HPDE6-E6E7 (cell line): ENCODE measurements around the gene MYORG.
"Not testable (repeated sequence)": the region's sequence is repeated elsewhere in the genome, so short reads cannot be mapped to it uniquely, and the experiment has no call there.

Source experiments
- DNase-seq: peaks from one replicate; pipeline ENCODE4 v3.0.0; 2011; ENCODE audit warnings: missing footprints; ENCODE audit errors: extremely low spot score

The MYORG gene

DNA sequence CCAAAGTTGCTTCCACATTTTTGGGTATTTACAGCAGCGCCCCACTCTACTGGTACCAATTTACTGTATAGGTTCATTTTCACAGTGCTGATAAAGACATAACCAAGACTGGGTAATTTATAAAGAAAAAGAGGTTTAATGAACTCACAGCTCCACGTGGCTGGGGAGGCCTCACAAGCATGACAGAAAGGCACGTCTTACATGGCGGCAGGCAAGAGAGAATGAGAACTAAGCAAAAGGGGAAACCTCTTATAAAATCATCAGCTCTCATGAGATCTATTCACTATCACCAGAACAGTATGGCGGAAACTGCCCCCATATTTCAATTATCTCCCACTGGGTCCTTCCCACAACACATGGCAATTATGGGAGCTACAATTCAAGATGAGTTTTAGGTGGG lies 7.9 kb downstream of the MYORG start:
- DNase-seq, result not testable (repeated sequence)

DNA sequence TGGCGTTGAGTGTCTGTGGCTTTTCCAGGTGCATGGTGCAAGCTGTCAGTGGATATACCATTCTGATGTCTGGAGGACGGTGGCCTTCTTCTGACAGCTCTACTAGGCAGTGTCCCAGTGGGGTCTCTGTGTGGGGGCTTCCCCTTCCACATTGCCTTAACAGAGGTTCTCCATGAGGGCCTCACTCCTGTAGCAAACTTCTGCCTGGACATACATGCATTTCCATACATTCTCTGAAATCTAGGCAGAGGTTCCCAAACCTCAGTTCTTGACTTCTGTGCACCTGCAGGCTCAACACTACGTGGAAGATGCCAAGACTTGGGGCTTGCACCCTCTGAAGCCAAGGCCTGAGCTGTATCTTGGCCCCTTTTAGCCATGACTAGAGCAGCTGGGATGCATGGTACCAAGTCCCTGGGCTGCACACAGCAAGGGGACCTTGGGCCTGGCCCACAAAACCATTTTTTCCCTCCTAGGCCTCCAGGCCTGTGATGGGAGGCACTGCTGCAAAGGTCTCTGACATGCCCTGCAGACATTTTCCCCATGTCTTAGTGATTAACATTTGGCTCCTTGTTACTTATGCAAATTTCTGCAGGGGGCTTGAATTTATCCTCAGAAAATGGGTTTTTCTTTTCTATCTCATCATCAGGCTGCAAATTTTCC lies 8.8 kb downstream of the MYORG start:
- not testable (repeated sequence) for DNase-seq

DNA sequence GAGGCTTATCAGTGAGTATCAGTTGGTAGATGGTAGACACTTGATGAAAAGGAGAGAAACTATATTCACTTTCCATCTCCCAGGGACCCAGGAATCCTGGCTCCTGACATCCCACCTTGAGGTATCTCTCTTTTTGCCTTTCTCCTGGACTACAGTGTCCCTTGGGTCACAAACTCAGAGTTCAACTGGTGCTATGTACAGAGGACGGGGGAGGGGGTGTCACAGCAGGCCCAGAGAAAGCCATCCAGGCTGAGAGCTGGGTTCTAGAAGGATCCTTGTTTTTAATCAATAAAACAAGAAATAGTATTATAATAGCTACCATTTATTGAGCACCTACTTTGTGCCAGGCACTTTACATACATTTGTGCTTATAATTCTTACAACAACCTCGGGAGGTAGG lies 10.3 kb downstream of the MYORG start:
- DNase-seq, result no peak

DNA sequence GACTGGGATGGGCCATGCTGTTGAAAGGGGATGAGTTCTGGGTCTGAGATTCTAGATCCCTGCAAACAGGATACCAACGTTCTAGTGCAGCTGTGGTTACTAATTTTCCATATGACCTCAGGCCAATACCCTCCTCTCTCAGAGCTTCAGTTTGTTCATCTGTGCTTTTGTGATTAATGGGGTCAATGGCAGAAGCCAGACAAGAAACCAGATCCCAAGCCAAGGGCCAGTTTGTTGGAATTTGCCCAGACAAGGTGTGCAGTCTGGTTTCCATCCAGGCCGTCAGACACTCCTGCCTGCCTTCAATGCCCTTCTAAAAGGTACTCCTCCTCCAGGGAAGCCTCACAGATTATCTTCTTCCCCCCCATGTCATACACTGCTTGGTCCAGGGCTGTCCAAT lies 11.4 kb downstream of the MYORG start:
- DNase-seq, result no peak

DNA sequence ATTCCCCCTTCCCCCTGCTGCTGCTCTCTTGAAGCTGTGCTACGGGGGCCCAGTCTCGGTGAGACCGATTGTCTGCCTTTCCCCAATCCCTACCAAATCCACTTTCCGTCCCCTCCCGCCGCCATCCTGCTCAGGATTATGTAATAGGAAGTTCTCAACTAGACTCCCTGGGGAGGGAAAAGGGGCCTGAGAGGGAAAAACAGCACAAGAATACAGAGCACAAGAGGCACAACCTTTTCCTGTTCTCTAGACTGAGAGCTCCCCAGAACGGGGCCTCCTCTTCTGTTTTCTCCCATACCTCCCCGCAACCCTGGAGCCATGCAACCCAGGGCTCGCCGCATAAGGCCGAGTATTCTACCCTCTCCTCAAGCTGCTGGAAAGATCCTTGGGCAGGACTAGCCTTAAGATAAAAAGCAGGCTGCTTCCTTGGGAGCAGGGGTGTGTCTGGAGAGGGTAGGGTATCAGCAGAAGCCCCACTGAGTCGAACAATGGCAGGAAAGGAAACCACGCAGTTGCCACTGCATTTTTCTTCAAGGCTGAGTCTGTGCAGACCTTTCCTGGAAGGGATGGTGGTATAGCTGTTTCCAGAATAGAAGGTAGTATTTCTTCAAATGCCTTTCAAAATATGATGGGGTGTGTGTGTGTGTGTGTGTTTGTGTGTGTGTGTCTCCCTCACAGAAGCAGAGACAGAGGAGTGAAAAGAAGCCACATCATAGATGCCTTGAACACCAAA lies 12.9 kb downstream of the MYORG start:
- no peak for DNase-seq

DNA sequence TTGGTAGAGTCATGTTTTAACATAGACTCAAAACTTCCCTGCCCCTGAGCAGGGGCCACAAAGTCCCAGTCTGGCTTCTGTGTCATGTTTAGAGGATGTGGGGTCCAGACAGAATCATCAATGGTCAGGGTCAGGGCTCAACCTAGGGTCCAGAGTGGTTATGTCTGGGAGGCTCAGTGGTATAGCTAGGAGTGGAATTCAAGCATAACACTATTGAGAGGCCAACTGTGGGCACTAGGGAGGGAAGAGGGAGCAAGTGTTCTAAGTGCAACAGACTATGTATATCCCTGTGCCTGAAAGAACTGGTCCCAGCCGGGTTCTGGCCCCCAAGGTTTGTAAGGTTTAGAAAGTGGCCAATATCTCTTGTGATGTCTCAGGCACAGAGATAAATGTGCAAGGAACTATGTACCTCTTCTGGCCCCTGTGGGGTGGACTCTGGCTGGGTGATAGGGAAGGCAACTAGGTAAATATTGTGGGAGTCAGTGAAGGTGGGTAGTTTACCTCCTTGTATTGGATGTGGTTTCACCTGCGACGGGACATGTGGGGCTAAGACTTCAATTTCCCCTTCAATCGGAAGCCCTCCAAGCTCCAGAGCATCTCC lies 14.0 kb downstream of the MYORG start:
- DNase-seq, result no peak

DNA sequence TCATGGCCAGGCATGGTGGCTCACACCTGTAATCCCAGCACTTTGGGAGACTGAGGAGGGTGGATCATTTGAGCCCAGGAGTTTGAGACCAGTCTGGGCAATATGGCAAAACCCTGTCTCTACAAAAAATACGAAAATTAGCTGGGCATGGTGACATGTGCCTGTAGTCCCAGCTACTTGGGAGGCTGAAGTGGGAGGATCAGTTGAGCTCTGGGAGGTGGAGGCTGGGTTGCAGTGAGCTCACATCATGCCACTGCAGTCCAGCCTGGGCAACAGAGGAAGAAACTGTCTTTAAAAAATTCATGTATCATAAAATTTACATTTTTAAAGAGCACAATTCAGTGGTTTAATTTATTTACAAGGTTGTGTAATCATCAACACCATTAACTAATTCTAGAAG lies 23.7 kb downstream of the MYORG start:
- not testable (repeated sequence) for DNase-seq

DNA sequence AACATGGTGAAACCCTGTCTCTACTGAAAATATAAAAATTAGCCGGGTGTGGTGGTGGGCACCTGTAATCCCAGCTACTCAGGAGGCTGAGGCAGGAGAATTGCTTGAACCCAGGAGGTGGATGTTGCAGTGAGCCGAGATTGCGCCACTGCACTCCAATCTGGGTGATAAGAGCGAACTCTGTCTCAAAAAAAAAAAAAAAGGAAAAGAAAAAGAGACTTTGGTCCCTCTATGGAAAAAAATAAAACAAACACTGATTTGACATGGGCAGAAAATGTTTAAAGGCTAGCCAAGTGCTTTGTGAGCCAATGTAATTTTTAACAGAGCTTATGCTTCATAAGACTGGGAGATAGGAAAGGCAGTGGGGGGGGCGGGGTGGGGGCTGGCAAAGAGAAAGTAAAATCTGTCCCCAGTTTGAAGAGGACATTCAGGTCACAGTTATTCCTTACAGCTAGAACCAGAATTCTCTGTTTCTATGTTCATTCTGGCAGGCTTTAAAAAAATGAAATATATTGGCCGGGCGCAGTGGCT lies 24.5 kb downstream of the MYORG start:
- not testable (repeated sequence) for DNase-seq

DNA sequence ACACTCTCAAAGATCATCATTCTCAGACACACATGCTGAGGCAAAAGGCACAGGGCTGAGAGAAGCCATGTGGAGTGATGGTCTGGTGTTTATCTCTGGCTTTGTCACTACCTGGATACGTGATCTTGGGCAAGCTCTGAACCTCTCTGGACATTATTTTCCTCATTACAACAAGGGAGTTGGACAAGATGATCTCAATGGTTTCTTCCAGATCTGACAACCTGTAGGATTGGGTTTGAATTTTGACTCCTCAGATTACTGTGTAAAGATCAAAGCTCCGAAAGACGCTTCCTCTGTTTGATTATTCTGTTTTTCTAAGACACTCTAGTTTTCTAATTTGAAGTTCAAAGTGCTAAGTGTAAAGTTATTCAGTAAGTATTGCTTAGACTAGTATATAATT lies 27.4 kb downstream of the MYORG start:
- DNase-seq, result no peak

DNA sequence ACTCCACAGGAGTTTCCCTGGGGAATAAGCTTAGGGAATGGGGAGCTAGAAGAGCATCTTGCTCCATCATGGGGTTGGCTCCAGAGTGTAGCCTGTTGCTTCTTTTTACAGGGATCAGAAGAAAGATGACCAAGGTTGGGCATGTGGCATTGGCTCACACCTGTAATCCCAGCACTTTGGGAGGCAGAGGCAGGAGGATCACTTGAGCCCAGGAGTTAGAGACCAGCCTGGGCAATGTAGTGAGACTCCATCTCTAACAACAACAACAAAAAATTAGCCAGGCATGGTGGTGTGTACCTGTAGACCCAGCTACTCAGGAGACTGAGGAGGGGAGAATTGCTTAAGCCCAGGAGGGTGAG lies 28.9 kb downstream of the MYORG start:
- DNase-seq, result no peak

DNA sequence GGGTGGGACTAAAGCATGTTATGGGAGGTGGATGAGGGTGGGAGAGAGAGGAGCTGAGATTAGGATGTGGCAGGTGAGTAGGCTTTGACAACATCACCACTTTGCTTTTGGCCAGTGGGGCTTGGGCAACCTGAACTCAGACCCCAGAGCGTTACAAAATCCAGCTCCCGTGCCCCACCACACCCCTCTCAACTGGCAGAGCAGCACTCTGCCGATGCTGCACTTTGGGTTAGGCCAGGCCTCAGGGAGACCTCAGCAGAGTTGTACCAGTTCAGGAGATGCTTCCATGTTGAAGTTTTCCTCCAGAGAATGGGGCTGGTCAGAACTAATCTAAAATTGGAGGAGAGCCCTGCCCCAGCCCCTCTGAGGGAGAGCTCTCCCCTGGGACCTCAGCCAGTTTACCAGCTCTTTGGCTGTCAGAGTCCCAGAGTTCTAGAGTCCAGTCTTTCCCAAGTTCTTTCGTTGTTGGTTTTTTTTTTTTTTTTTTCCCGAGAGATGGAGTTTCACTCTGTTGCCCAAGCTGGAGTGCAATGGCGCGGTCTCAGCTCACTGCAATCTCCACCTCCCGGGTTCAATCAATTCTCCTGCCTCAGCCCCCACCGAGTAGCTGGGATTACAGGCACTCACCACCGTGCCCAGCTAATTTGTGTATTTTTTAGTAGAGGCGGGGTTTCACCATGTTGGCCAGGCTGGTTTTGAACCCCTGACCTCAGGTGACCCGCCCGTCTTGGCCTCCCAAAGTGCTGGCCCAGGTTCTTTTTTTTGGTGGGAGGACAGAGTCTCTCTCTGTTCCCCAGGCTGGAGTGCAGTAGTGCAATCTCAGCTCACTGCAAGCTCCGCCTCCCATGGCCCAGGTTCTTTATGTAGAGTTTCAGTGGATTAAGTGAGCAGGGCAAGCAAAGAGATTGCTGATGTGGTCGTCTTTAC lies 29.6 kb downstream of the MYORG start:
- no peak for DNase-seq

DNA sequence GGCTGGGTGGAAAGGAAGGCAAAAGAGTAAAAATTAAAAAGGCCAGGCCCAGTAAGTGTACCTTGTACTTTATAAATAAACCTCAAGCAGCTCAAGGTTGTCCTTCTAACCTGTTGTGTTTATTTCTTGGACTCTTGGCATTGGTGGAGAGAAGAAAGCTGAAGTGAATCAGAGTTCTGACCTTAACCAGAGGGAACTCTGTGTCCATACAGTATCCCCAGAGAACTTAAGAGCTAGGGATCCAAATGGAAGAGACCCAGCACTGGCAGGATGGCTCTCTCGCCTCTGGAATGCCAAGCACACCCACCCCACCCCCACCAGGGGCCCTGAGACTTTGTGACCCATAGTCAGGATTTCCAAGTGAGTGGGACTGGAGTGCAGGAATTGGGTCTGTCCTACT lies 33.1 kb downstream of the MYORG start:
- no peak for DNase-seq

DNA sequence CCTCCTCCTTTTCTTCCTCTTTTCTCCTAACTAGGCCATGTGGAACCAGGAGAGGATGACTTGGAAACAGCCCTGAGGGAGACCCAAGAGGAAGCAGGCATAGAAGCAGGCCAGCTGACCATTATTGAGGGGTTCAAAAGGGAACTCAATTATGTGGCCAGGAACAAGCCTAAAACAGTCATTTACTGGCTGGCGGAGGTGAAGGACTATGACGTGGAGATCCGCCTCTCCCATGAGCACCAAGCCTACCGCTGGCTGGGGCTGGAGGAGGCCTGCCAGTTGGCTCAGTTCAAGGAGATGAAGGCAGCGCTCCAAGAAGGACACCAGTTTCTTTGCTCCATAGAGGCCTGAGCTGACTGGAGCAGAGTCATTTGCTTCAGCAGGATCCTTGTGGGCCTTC lies 33.6 kb downstream of the MYORG start:
- no peak for DNase-seq

DNA sequence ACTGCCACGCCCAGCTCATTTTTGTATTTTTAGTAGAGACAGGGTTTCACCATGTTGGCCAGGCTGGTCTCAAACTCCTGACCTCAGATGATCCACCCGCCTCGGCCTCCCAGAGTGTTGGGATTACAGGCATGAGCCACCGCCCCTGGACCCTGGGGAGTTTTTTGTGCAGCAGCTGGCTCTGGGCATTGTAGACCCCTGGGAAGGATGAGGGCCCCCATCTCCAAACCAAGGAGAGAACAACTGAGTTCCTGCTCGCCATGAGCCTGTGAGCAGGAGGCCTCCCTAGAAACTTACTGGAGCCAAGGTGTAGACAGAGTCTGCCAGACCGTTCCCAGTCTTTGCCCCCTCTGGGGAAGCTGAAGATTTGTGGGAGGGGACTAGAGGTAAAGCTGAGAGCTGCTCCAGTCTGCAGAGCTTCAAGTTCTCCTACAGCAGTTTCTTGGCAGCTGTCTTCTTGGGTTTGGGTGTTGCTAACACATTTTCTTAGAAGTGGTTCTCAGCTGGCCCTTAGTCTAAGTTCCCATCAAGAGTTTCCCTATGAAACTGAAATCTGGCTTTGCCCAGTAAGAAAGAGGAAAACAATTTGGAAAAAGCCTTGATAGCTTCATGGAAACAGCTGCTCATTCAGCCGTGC lies 34.9 kb downstream of the MYORG start:
- DNase-seq, result no peak

DNA sequence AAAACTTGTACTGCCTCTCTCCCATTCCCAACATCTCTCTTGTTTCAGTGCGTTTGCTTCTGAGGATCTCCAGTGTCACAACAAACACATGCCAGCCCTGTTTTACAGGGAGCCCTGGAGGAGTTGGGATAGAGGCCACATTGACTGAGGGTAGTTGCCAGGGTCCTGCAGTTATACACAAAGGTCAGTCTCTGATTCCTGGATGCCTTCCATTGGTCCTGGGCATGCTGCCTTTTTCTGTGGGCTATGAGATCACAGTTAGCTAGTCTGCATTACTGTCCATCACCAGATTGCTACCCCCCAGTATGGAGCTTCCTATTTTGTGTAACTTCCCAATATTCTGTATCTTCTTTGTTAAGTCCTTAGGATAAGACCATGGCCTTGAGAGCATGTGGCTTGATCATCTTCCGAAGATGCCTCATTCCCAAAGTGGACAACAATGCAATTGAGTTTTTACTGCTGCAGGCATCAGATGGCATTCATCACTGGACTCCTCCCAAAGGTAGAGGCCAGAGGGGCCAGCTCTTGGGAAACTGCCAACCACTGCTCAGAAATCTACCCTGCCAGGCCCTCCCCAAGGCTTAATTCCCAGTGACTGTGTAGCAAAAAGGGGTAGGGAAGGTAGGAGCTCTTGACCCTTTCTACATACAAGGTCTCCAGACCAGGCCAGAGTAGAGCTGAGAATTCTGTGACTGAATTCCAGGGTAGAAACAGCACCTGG lies 37.9 kb downstream of the MYORG start:
- no peak for DNase-seq

DNA sequence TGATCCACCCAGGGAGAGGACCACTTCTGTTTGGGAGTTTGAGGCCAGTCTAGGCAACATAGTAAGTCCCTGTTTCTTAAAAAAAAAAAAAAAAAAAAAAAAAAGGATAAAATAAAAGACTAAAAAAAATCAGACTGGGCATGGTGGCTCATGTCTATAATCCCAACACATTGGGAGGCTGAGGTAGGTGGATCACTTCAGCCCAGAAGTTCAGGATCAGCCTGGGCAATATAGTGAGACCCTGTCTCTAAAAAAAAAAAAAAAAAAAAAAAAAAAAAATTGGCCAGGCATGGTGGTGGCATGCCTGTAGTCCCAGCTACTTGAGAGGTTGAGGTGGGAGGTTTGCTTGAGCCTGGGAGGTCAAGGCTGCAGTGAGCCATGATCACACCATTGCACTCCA lies 38.6 kb downstream of the MYORG start:
- DNase-seq, result not testable (repeated sequence)

DNA sequence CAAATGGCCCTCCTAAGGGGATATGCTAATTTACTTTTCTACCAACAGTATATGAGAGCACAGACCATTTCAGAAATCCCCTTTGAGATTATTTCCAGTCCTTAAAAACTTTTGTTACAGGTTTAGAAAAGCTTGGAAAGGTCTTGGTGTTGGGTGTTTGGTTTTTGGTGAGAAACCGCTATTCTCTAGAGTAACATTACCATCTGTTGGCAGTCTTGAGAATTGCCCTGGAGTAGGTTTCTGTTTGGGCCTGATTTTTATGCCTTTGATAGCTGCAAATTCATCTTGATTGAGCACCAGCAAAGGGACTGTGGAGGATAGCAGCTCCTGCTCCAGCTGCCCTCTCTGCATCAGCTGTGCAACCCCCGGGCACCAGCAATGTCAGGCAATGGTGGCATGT lies 39.3 kb downstream of the MYORG start:
- no peak for DNase-seq

DNA sequence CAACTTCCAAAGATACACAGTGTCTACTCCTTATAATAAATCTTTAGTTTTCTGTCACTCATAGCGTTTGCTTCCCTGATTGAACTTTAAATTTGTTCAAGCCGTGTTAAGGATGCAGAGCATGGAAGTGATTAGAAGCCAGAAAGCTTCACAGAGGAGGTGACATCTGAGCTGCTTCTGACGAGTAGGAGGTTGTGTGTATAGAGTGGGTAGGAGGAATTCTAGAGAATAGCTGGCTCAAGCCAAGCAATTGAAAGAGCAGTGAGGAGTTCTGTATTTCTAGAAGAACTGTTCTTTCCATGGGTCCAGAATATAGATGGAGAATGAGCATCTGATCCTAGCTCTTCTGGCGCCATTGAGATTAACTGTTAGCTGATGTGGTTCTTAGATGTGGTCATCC lies 41.3 kb downstream of the MYORG start:
- DNase-seq, result no peak

DNA sequence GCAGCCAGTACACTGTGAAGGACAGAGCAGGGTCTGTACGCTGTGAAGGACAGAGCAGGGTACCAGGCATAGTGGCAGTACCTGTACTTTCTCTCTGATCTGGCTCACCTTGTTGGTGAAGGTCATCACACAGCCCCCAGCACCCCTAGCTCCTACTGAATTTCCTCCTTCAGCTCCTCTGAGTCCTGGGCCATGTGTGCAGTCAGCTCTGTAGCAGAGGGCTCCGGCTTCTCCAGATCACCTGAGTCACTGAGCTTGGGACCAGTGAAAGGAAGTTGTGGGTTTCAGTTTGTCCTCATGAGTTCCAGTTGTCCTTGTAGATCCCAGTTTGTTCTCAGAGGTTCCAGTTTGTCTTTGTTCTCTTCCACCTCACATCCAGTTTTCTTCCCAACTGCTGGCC lies 41.8 kb downstream of the MYORG start:
- DNase-seq, result no peak

DNA sequence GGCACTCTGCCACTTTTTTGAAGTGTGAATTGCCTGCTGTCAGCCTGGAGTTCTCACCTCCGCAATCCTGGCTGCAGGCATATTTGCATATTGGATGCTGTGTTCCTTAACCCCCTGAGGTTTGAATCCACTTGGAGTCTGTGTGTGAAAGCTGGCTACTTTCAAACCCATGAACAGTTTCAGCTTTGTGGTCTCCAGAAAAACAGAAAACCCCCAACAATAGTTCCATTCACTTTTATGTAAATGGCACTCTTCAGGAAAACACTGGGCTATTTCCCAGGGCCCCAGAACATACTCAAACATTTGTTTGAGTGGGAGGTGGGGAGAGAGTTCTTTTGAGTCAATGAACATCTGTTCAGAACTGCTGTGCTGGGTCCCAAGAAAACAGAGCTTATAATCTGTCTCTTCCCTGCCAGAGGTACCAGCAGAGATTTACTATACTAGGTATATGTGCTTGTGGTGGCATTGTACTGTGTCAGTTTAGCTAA lies 42.3 kb downstream of the MYORG start:
- DNase-seq, result no peak

DNA sequence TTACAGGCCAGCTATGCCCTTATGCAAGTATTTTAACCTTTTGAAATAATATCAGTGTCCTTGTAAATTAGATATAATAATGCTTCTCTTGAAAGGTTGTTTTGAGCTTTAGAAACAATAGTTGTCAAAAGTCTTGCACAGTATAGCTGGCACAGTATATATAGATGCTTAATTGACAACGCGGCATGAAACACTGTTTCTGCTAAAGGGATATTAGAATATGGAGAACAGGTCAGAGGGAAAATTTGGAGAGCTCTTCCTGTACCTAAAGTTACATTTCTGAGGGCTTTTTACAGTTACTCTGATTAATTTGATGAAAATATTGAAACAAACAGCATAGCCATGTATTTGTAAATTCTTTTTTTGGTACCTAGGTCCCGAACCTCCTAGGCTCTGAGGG lies 42.9 kb downstream of the MYORG start:
- DNase-seq, result no peak
